ENCODE results near the gene GHR. TPM values are rescaled to one million over a fixed set of nuclear protein-coding genes. Genes with fewer than 3 reads are reported as not detected.

GHR gene
- total RNA-seq, 2 experiments from 2014 or later: not detected

DNA sequence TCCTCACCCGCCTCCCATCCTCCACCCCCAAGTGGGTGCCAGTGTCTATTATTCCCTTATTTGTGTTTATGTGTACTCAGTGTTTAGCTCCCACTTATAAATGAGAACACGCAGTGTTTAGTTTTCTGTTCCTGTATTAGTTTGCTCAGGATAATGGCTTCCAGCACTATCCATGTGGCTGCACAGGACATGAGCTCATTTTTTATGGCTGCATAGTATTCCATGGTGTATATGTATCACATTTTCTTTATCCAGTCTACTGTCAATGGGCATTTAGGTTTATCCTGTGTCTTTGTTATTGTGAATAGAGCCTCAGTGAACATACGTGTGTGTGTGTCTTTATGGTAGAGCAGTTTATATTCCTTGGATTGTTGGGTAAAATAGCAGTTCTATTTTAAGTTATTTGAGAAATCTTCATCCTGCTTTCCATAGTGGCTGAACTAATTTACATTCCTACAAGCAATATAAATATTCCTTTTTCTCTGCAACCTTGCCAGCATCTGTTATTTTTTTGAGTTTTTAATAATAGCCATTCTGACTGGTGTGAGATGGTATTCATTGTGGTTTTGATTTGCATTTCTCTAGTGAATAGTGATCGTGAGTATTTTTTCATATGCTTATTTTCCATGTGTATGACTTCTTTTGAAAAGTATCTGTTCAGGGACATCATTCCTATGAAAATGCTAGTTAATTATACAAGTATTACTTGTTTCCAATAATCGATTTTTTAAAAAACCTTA lies 169.3 kb downstream of the GHR start:
- H3K9me3 Mint-ChIP-seq (ENCODE audit: low read depth): no peaks in the 10 kb centered on the region
- CTCF ChIA-PET: no interaction called here

DNA sequence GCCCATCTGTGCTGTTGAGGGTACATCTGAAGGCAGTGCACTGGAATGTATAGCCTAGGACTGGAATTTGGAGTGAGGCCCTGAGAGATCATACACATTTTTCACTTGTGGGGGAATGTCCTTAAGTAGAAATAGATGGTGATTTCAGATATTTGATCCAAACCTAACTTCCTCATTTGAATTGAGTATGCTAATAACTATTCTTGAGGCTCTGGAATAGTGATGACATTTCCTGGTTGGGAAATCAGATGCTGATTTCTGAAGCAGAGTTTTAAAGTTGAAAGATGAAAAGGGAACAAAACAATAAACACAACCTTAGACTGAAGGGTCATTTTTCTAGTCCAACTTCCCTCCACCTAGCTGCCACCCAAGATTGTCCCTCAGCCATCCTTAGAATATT lies 170.4 kb downstream of the GHR start:
- CTCF ChIA-PET: no interaction called here
- Mint-ChIP-seq H3K36me3 (no peaks in the 10 kb centered on the region), H3K4me1 (no peaks in the 10 kb centered on the region), H3K4me3 (no peak overlapping the region), H3K27ac (no peak overlapping the region), H3K9me3 (ENCODE audit: low read depth) (no peaks in the 10 kb centered on the region), H3K27me3 (peaks cover 27% of the 10 kb centered on the region)
- DNase-seq (no peak), ATAC-seq (no peak)

More for the DNA sequence above, 169.3 kb downstream of the GHR start:
- Mint-ChIP-seq H3K4me1 (no peaks in the 10 kb centered on the region), H3K4me3 (no peak overlapping the region), H3K27ac (no peak overlapping the region), H3K36me3 (no peaks in the 10 kb centered on the region), H3K27me3 (peaks cover 29% of the 10 kb centered on the region)
- no peak for DNase-seq
- ATAC-seq: no peak

GRCh38 chr5:42595597-42595996 lies 172.4 kb downstream of the GHR start:
- H3K27me3 Mint-ChIP-seq: peaks cover 14% of the 10 kb centered on the region
- no peaks in the 10 kb centered on the region for H3K36me3 Mint-ChIP-seq
- DNase-seq (no peak), ATAC-seq (no peak)
- H3K4me3 Mint-ChIP-seq: no peak overlapping the region
- H3K4me1 Mint-ChIP-seq: no peaks in the 10 kb centered on the region
- CTCF ChIA-PET: no interaction called here
- no peak overlapping the region for H3K27ac Mint-ChIP-seq
- H3K9me3 Mint-ChIP-seq (ENCODE audit: low read depth): no peaks in the 10 kb centered on the region

DNA sequence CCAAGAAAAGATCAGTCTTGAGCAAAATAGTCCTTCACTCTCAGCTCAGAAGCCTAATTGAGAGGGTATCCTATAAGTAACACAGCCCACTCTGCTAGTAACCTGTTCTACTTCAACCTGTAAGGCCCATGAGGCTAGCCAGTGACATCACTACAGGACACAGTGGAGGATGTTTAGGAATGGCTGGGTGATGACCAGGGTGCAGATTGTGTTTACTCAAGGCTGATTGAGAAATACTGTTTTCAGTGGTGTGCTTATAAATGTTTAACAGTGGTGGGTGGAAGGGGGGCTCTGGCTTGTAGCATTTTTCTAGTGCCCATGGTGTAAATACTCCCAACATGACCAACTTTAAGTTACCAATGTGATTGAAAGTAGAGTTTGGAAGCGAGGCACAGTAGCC lies 173.6 kb downstream of the GHR start:
- no peak for DNase-seq
- H3K27ac Mint-ChIP-seq: no peak overlapping the region
- no peaks in the 10 kb centered on the region for H3K36me3 Mint-ChIP-seq
- peaks cover 4% of the 10 kb centered on the region for H3K27me3 Mint-ChIP-seq
- no peak overlapping the region for H3K4me3 Mint-ChIP-seq
- CTCF ChIA-PET: no interaction called here
- ATAC-seq: no peak
- H3K9me3 Mint-ChIP-seq (ENCODE audit: low read depth): no peaks in the 10 kb centered on the region
- H3K4me1 Mint-ChIP-seq: no peaks in the 10 kb centered on the region

DNA sequence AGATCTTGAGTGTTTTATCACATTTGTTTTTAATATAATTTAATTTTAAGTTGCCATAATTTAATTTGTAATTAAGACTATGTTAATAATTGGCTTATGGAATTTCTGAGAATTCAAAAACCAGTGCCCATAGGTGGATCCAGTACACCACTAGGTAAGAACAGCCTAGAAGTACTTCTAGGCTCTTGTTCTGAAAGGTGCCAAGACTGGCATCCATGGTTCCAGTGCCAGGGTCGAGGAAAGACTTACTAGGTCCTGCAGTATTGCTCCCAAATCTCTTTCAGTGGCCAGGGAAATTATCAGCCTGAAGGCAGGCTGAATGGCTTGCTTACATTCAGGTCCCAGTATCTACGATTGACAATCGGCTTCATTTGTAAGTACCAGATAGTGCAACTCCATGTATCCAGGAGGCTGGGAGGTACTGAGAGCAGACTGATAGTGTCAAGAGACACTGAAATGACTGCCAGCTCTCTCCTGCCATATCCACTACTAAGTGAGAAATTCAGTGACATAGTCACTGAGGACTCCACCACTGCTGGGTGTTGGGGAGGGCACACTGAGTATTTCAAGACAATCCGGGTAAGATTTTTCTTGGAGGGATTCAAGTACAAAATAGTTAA lies 174.2 kb downstream of the GHR start:
- DNase-seq (no peak), ATAC-seq (no peak)
- CTCF ChIA-PET: no interaction called here
- Mint-ChIP-seq H3K36me3 (no peaks in the 10 kb centered on the region), H3K27me3 (peaks cover 4% of the 10 kb centered on the region), H3K9me3 (ENCODE audit: low read depth) (no peaks in the 10 kb centered on the region), H3K27ac (no peak overlapping the region), H3K4me3 (no peak overlapping the region), H3K4me1 (no peaks in the 10 kb centered on the region)

DNA sequence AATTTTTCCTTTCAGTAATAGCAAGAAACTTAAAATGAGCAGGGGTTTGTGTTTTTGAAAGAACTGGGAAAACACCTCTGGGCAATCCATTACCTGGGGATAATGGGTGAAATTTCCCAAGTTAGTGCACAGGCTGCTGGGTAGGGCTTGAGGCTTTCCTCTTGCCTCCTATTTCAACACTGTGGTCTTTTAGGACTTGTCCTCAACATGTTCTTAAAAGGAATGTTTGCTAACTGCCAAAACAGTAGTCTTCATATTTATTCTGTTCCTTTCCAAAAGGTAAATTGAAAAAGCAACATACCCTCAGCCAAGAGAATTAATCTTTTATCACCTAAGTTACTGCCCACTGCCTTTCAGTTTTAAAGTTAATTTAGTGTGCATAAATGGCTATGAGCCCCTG lies 175.1 kb downstream of the GHR start:
- Mint-ChIP-seq H3K4me3 (no peak overlapping the region), H3K27ac (no peak overlapping the region), H3K4me1 (no peaks in the 10 kb centered on the region), H3K9me3 (ENCODE audit: low read depth) (no peaks in the 10 kb centered on the region), H3K27me3 (peaks cover 7% of the 10 kb centered on the region), H3K36me3 (no peaks in the 10 kb centered on the region)
- DNase-seq (no peak), ATAC-seq (no peak)
- CTCF ChIA-PET: no interaction called here

- ATAC-seq: no peak
- CTCF ChIA-PET: no interaction called here
- Mint-ChIP-seq H3K9me3 (ENCODE audit: low read depth) (no peaks in the 10 kb centered on the region), H3K27me3 (peaks cover 6% of the 10 kb centered on the region), H3K27ac (no peak overlapping the region), H3K4me1 (no peaks in the 10 kb centered on the region), H3K4me3 (no peak overlapping the region), H3K36me3 (no peaks in the 10 kb centered on the region)
- no peak for DNase-seq
Measured at GRCh38 chr5:42599106-42599505, 175.9 kb downstream of the GHR start.

DNA sequence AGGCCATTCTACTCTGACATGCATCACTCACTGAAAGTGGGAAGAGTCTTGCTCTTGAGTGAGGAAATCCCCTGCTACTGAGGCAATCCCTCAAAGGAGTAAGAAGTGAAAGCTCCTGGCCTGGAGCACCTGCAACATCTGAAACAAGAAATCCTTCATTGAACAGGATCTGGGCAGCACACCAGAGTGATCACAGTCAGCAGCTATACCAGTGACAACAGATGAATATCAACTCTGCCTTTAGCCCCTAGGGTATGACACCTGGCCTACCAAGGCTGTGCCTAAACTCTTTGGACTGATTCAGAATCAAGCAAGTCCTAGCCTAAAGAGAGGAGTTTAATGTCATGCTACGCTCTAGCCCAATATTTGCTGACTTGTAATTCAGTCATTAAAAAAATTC lies 177.2 kb downstream of the GHR start:
- Mint-ChIP-seq H3K4me3 (no peak overlapping the region), H3K36me3 (no peaks in the 10 kb centered on the region), H3K27ac (no peak overlapping the region), H3K27me3 (peaks cover 6% of the 10 kb centered on the region), H3K4me1 (no peaks in the 10 kb centered on the region), H3K9me3 (ENCODE audit: low read depth) (no peaks in the 10 kb centered on the region)
- ATAC-seq: no peak
- DNase-seq: no peak
- CTCF ChIA-PET: no interaction called here

DNA sequence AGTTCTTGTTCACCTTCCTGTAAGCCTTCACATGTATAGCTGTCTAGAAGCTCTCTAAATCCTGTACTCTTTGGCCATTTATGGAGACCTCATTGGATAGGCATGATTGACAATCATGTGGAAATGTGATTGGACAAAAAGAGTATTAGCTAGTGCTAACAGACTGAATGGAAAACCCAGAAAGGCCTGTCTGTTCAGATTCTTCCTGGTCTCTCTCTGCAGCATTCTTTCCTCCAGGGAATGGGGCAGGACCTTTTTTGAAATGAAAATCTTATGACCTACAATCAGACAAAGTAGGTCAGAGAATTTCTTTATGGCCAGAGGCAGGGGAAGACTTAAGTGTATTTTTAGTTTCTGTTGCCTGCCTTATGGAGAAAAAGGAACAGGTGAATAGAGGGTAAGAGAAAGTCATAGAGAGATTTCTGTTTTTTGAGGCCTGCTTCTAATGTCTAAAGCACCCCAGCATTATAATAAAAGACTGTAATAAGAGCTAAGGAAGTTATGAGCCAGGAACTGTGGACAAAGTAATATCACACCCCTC lies 181.0 kb downstream of the GHR start:
- DNase-seq (no peak), ATAC-seq (no peak)
- no peaks in the 10 kb centered on the region for H3K36me3 Mint-ChIP-seq
- peaks cover 19% of the 10 kb centered on the region for H3K27me3 Mint-ChIP-seq
- no peak overlapping the region for H3K27ac Mint-ChIP-seq
- H3K9me3 Mint-ChIP-seq (ENCODE audit: low read depth): no peaks in the 10 kb centered on the region
- CTCF ChIA-PET: interaction anchor here (0.7 to 1.2 kb wide), 2 partner anchors 20 to 1898 kb away, joined by 3 to 4 read pairs; no protein-coding TSS in a partner anchor
- H3K4me1 Mint-ChIP-seq: no peaks in the 10 kb centered on the region
- H3K4me3 Mint-ChIP-seq: no peak overlapping the region

- no peak overlapping the region for H3K27ac Mint-ChIP-seq
- H3K36me3 Mint-ChIP-seq: no peaks in the 10 kb centered on the region
- H3K4me1 Mint-ChIP-seq: no peaks in the 10 kb centered on the region
- no peak overlapping the region for H3K4me3 Mint-ChIP-seq
- peaks cover 27% of the 10 kb centered on the region for H3K27me3 Mint-ChIP-seq
- CTCF ChIA-PET: interaction anchor here (1.0 to 1.5 kb wide), 3 partner anchors 10 to 19 kb away, joined by 3 read pairs; no protein-coding TSS in a partner anchor
- DNase-seq (no peak), ATAC-seq (no peak)
- H3K9me3 Mint-ChIP-seq (ENCODE audit: low read depth): no peaks in the 10 kb centered on the region
Measured at GRCh38 chr5:42605490-42605889, 182.3 kb downstream of the GHR start.

DNA sequence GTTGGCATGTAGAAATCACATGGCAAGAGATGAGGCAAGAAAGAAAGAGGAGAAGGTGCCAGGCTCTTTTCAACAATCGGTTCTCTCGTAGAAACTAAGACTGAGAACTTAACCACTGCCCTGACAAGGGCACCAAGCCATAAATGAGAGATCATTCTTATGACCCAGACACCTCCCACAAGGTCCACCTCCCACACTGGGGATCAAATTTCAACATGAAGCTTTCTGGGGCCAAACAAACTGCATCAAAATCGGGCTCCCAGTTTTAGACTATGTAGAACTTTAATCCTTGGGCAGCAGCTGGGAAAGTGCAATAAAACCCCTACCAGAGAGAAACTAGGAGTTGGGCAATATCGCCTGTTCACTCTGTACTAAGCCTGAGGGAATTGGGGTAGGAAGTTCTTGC lies 183.2 kb downstream of the GHR start:
- DNase-seq (no peak), ATAC-seq (no peak)
- CTCF ChIA-PET: interaction anchor here (1.5 kb wide), 1 partner anchor 18 kb away, joined by 3 read pairs; no protein-coding TSS in a partner anchor
- peaks cover 33% of the 10 kb centered on the region for H3K27me3 Mint-ChIP-seq
- H3K4me1 Mint-ChIP-seq: no peaks in the 10 kb centered on the region
- H3K4me3 Mint-ChIP-seq: no peak overlapping the region
- H3K27ac Mint-ChIP-seq: no peak overlapping the region
- H3K36me3 Mint-ChIP-seq: no peaks in the 10 kb centered on the region
- H3K9me3 Mint-ChIP-seq (ENCODE audit: low read depth): no peaks in the 10 kb centered on the region

GRCh38 chr5:42611437-42611836 lies 188.2 kb downstream of the GHR start:
- Mint-ChIP-seq H3K4me1 (no peaks in the 10 kb centered on the region), H3K36me3 (no peaks in the 10 kb centered on the region), H3K27me3 (peaks cover 42% of the 10 kb centered on the region), H3K9me3 (ENCODE audit: low read depth) (no peaks in the 10 kb centered on the region), H3K4me3 (no peak overlapping the region), H3K27ac (no peak overlapping the region)
- ATAC-seq (no peak), DNase-seq (no peak)
- CTCF ChIA-PET: no interaction called here

DNA sequence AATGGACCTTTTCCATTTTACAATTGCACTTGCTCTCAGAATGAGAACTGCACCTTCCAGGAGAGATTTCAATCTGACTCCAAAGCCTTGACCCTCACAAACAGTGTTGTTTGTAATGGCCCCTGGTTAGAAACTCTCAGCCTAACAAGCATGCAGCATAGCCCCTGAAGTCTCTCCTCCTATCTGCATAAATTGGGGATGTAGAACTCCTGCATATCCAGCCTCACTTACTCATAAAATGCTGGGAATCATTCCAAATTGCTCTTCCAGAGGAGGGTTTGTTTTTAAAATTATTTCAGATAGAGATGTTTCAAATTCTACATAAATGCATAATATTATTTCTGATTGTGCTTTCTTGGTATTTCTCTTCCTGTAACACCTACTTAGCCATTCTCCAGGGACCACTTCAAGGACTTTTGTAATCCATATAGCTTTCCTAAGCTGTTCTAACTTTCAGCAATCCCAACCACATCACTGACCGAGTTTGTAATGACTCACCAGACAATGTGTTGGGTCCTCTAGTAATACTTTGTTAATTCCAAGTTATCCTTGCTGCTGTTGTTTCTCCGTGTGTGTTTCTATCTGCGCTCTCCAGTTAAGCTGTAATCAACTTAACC lies 189.6 kb downstream of the GHR start:
- H3K27me3 Mint-ChIP-seq: peaks cover 43% of the 10 kb centered on the region
- no peak overlapping the region for H3K4me3 Mint-ChIP-seq
- CTCF ChIA-PET: no interaction called here

DNA sequence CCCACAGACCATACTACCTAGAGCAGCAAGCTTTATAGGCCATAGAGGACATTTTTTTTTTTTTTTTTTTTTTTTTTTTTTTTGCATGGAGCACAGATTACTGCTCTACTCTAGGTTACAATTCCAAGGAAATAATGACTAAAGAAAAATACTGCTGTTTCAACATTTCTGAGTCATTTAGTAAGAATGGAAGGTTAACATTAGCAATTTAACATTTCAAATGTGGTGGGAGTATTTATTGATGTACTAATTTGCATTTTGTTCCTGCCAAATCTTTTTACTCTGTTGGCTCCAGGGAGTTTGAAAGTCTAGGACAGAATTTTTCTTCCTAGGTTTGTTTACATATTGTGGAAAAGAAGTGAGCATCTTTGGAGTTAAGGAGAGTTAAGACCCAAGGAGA lies 191.3 kb downstream of the GHR start:
- no peaks in the 10 kb centered on the region for H3K4me1 Mint-ChIP-seq
- CTCF ChIA-PET: no interaction called here
- no peak overlapping the region for H3K27ac Mint-ChIP-seq
- no peaks in the 10 kb centered on the region for H3K9me3 Mint-ChIP-seq (ENCODE audit: low read depth)
- no peak overlapping the region for H3K4me3 Mint-ChIP-seq
- peaks cover 35% of the 10 kb centered on the region for H3K27me3 Mint-ChIP-seq
- H3K36me3 Mint-ChIP-seq: no peaks in the 10 kb centered on the region
- no peak for ATAC-seq
- no peak for DNase-seq

More for the DNA sequence above, 189.6 kb downstream of the GHR start:
- Mint-ChIP-seq H3K4me1 (no peaks in the 10 kb centered on the region), H3K36me3 (no peaks in the 10 kb centered on the region), H3K9me3 (ENCODE audit: low read depth) (no peaks in the 10 kb centered on the region), H3K27ac (no peak overlapping the region)
- no peak for ATAC-seq
- no peak for DNase-seq
